GM18867 (cell line): ENCODE results near the gene MGAT3.

Experiments
- ATAC-seq: cut with Tn5 transposase; IDR thresholded peaks from one replicate; pipeline ENCODE4 v1.9.1; 2021; ENCODE audit warnings: mild to moderate bottlenecking, moderate library complexity; ENCODE audit not compliant: unreplicated experiment

MGAT3 gene

DNA sequence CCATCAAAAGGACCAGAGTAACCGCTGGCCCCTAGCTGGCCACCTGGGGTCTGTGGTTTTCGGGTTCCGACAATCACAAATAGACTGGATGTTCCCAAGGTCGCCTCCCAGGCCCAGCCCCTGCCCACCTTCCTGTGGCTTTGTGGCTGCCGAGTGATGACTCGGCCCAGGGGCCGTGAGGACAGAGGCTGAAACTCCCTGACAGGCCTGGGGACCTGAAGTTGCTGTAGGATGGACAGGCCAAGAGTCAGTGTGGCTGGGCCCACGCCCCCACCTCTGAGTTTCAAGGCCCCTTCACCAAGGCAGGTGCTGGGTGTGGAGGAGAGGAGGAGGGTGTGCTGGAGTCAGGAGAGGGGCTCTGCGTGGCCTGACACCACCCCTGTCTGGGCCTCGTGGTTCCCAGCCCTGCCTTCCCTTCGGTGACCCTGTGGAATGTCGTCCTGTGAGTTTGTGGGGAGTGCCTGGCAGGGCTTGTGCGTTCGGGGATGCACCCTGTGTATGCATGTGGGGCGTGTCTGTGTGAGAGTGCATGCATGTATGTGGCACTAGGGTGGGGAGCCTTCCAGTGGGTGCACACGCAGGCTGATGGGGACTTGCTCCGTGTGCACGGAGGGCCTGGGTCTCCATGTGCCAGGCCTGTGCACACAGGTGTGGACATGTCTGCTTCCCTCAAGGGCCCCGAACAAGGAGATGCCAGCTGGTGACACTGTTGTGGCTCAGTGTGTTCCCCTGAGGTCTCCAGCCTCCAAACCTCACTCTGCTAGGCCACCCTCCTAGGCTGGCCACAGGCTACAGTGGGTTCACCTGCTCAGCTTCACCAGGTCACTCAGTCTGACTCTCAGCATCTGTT is 8.4 kb upstream of the MGAT3 start:
- ATAC-seq = no peak

DNA sequence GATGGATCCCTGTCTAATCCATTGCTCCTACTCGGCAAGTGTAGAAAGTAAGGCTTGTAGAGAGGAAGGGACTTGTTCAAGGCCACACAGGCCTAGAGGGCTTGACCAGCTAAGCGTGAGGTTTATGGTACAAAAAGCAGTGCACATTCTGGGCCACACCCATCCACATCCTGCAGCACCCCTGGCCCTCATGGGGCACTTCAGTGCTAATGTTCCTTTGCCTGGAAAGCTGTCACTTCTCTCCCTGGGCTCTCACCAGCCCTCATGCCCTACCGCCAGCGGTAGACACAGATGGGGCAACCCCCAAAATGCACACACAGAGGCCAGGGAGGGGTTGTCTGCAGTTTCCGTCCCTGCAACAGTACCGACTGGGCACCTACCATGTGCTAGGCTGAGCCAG is 7.1 kb upstream of the MGAT3 start:
- ATAC-seq = no peak

DNA sequence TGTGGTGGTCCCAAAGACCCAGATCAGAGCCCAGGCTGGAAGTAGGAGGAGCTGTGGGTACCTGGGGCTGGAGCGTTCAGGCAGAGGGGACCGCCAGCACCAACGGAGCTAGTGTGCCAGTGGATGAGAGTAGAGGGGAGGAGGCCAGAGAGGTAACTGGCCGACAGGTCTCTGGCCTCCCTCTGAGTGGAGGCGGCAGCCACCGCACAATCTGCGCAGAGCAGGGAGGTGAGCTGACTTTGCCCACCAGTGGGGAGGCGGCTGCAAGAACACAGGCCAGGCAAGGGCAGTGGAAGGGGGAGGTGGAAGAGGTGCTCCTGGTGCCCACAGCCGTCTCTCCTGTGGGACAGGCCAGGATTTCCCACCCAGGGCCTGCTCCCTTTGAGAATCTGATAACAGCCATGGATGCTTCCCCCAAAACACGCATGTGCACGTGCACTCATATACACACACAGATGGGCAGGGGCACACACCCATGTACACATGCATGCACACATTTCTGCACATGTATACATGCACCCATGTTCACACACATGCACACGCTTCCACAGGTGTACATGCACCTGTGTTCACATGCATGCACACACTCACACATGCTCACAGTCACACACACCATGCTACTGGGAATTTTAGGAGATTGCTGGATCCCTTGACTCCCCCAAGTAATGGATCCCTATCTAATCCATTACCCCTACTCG is 6.4 kb upstream of the MGAT3 start:
- ATAC-seq = no peak

DNA sequence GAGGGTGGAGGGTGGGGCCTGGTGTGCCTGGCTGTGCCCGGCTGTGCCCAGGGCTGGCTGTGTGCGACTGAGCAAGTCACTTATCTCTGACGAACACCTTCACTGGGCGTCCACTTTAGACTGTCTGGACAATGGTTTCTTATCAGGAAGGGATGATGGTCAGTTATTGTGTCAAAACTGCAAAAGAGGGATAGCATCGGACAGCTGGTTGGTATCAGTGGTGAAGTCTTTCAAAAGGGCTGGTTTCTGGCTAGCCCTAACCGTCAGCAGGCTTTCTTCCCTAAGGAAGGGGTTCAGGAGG is 4.1 kb upstream of the MGAT3 start:
- ATAC-seq = no peak

DNA sequence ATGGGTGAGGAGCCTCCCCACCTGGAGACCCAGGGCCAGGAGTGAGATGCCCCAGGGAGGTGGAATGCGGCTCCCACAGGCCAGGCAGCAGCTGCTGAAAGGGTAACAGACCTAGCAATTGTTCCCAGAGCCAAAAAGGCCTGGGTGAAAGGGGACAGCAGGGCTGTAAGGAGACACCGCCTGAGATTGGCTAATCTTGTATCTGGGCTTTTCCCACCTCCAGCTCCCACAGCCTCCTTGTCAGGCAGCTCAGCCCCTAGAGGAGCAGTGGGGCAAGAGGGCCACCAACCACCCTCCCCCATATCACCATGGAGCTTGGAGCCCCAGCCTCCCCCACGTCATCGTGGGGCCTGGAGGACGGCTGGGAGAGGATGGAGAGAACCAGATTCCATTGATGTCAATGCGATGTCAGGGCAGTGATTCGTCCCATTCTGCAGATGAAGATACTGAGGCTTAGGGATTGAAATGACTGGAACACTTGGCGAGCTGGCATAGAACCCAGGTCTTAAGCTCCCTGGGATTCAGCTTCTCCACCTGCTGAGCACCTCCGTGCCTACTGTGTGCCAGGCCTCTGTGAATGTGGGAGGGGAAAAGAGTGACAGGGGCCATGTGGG is 2.9 kb upstream of the MGAT3 start:
- ATAC-seq = no peak

DNA sequence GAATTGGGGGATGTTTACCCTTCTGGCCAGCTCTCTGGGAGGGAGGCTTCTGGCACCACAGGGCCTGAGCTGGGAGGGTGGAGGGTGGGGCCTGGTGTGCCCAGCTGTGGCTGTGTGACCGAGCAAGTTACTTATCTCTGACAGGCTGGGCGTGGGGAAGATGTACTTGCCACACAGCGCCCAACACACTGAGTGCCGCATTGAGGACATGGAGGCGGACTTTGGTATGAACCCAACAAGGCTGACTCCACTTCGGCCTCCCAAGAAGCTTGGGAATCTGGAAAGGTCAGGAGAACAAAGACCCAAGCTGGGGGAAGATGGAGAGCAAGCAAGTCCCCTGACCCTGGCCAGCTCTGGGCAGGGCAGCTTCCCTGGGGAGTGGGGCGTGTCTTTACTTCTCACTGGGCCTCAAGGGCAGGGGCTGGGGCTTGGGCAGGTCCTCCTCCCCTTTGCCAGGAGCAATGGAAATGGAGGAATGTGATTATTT is 2.4 kb upstream of the MGAT3 start:
- ATAC-seq = no peak

DNA sequence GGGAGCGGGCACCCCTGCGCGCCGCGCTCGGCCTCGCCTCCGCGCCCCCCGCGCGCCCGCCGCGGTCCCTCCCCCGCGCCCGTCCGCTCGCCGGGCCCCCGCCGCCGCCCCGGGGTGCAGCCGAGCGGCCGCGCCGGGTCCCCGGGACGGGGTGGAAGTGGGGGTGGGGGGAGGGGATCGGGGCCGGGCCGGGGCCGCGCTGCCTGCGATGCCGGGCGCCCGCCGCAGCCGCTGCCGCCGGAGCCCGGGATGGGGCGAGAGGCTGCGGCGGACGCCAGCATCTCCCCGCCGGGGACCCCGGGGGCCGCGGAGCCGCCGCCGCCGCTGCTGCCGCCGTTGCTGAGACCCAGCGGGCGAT is 365 bp downstream of the MGAT3 start:
- ATAC-seq = no peak

DNA sequence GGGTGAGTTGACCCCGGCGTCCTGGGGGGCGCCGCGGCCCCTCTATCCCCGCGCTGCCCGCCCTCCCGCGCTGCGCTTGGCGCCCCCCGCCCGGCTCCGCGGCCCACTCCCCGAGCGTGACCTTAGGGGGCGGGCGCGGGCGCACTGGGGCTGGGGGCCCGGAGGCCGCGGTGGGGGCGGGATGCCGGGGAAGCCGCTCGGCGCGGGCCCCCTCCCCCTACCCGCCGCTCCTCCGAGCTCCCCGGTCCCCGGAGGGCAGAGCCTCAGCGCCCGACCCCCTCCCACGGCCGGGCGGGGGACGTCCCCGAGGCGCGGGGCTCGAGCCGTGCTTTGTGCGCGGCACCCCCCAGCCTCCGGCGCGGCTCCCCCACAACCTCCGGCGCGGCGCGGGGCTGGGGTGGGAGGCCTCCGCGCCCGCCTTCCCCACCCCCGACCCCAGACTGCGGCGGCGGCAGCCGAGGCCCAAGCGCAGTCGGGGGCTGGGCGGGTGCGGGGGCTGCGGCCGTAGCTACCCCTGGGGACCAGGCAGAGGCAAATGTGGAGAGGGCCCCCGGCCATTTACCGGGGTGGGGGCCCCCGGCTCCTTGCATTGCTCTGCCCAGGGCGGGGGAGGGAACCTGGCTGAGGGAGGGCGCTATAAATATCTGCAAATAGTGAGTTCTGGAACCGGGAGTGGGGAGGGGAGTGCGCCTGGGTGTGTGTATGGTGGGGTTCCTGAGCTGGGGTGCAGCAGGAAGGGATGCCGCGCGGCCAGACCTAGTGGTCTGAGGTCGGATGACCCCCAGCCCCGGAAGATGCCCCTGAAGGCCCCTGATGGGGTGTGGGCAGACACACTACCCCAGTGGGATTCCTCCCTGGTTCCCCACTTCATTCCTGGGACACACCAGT is 988 bp downstream of the MGAT3 start:
- ATAC-seq = no peak

DNA sequence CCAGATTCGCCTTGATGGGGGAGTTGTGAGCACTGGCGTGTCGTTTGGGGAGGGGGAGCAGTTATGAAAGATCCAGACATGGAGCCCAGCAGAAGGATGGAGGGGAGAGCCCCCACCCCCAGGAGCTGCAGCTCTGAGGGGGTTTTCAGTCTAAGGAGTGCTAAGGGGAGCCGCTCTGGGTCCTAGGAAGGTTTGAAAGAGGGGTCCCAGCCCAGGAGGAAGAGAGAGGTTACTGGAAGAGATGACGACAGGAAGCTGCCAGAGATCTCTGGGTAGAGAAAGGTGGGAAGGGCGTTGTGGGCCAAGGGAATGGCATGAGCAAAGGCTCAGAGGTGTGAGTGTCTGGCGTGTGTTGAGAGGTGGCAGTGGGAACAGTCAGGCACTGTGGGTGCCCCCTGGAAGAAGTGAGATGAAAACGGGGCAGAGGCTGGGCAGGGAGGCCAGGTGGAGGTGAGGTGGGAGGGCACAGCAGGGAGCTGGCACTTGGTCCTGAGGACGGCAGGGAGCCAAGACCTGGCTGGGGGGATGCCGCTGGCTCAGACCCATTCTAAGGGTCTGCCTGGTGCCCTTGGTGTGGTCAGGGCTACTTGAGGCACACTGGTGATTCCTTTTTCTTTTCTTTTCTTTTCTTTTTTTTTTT is 1.8 kb downstream of the MGAT3 start:
- no peak for ATAC-seq

DNA sequence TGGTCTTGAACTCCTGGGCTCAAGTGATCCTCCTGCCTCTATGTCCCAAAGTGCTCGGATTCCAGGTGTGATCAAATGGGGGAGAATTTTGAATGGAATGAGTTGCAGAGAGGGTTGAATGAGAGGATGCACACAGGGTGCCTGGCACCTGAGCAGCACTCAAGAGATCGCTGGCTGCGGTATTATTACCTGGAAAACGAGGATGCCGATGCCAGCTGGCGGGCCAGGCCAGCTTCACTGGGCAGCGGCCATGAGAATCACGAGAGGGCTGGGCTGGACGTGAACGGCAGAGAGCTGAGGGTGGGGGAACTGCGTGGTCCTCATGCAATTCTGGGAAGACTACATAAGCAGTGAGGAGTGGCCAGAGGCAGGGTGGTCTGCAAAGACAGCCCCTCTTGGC is 2.9 kb downstream of the MGAT3 start:
- ATAC-seq = no peak

DNA sequence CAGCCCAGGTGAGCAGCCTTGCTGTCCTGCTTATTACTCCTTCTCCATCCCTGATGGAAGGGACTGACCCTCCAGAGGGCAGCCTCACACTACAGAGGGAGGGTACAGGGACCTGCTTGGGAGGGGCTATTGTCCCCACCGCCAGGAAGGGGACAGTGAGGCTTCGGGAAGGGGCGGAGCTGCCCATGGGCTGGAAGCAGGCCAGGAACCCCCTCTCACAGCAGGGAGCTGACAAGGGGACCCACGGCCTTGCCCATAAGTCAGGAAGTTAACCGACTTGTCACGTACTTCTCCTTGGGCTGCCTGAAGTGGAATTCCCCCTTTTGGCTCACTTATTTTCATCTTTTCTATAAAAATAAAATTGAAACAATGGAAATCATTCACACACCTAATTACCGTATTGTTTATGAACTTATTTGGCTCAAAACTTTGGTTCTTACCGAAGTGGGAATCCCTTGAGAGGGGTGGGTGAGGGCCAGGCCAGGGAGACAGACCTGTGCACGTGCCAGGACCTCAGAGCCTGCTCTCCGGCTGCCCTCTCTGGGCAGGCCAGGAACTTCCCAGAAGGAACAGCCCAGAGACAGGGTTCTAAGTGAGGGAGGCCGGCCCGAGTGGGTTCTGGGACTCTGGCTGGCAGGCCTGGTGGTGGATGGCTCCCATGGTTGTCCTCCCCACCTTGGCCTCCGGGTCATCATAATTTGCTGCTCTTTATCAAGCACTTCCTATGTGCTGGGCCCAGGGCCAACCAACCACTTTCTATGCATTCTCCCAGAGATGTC is 5.8 kb downstream of the MGAT3 start:
- no peak for ATAC-seq

DNA sequence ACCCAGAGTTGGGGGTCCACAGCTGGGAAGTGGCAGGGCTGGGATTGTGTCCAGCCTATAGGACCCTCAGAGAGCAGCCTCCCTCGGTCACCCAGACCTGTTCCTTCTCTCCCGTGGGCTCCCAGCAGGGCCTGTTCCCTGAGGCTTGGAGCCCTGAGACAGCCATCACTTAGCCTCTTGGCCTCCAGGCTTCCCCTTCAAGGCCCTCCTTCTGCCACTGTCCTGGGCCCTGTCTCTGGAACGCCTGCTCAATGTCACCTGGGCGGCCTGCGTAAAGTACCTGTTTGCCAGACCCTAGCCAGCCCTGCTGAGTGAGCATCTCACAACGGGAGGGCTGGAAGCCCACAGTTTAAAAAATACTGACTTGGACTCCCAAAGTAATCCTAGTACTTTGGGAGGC is 6.5 kb downstream of the MGAT3 start:
- ATAC-seq = no peak

DNA sequence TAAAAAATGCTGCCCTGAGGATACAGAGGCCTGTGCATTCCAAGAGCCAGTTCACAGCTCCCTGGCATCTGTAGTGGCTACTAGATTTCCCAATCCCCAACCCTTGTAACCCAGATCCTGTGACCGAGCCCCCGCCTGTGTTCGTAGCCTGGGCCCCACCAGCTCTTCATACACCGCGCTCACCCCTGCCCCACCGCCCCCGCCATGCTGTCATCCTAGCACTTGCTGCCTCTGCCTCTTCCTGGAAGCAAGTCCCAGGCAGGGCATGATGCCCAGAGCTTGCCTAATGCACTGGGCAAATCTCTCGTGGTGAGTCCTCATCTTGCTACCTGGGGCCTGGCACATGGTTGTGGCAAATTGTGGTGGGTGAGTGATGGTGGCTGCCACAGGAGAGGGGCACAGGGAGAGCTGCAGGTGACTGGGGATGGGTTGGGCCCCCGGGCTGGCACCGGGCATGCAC is 7.1 kb downstream of the MGAT3 start:
- ATAC-seq = no peak

DNA sequence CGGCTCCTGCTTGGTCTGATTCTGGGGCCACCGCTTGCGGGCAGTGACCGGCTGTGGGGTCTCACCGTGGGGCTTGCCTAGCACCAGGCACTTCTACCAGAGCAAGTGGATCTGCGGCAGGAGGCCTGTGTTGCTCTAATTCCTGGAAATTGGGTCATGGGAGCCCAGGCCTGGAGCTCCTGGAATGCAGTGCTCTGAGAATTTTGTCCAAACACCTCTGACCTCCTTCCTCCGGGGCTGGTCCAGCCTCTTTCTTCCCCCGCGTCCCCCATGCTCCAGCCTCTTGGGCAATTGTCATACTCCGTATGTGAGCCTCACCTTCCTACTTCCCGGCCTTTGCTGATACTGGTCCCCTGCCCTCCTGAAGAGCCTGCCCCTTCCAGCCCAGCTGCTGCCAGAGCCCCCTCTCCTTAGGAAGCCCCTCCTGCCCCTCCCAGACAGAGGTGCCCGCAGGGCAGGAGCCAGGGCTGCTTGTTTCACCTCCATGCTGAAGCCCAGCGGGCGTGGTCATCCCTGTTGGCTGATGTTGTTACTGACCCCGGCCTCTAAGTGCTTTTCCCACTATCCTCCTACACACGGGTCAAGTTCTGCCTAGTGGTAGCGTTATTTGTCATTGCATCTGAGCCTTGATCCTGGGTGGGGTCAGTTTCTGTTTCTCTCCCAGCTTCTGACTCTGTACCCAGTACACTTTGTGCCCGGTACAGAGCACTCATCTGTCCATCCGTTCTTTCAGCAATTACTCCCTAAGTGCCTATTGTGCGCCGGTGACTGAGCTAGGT is 9.6 kb downstream of the MGAT3 start:
- no peak for ATAC-seq

DNA sequence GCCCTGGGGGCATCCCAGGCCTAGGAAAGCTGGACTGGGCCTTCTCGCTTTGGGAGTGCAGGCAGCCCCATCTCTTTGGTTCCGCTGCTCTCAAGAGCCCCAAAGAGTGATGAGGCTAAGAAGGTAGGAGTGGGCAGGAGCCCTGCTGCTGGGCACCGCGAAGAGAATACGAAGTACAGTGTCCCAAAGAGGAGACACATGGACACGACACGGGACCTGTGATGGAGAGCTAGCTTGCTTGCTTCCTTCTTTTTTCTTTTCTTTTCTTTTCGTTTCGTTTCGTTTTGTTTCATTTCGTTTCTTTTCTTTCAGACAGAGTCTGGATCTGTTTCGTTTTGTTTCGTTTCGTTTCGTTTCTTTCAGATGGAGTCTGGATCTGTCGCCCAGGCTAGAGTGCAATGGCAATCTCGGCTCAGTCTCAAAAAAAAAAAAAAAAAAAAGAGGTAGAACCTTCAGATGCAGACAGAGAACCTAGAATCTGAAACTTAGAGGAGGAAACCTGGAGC is 10.6 kb downstream of the MGAT3 start:
- no peak for ATAC-seq

DNA sequence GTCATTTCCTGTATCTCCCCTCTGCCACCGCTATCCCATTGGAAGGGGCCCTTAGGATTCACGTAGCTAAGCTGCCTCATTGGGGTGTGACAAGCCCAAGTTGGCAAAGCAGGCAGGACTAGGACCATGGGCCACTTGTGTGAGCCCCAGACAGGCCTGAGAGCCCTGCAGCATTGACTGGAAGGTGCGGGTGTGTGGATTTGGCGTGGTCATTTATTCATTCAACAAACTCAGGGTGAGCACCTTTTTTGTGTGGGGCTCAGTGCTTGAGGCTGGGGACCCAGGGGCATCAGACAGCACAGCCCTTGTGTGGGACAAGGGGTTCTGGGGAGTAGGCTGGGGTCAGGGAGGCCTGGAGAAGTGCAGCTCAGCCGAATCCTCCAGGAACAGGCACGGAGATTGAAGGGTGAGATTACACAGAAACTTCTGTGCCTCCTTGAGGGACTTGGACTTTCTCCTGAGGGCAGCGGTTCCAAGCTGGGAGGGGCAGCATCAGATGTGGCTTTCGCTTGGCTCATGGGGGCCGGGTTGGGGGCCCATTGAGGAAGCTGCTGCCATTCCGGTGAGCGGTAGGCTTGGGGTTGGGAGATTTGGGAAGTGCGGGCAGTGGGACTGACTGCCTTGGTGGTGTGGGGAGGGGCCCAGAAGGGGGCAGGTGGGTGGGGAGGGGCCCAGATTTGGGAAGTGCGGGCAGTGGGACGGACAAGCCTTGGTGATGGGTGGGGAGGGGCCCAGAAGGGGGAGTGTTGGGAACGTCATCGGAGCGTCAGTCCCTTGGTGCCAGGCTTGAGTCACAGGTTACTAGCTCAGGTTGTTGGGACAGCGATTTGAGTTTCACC is 11.9 kb downstream of the MGAT3 start:
- no peak for ATAC-seq

DNA sequence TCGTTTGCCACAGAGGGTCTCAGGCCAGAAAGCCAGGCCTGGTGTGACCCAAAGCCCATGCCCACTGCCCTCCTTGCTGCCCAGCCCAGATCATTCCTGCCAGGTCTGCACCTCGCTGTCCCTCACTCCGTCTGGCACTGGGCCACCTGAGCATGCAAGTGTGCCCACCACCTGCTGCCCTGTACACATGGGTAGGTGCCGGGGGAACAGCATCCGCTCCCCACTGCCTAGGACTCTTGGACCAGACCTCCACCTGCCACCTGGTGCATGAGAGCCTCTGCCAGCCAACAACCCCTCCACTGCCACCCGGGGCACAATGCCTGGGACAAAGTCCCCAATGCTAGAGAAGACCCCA is 12.5 kb downstream of the MGAT3 start:
- ATAC-seq = no peak
